CD4-positive, alpha-beta T cell (primary cell): ENCODE results near the gene ARHGAP18. TPM values are rescaled to one million over a fixed set of nuclear protein-coding genes. Genes with fewer than 3 reads are reported as not detected.

Source experiments
- ATAC-seq: fragments of 200-7000 bp; cut with Tn5 transposase; one replicate; pipeline ENCODE4 v1.10.0; 2022; ENCODE audit warnings: mild to moderate bottlenecking; ENCODE audit not compliant: poor library complexity
- CTCF ChIA-PET: fragments of 350-600 bp; sonication (Branson Sonifier 250); formaldehyde crosslinking; loops from one replicate; lab custom pipeline; 2021; ENCODE audit warnings: antibody characterized with exemption, inconsistent platforms; lab: Charles Lee
- POLR2A ChIA-PET: fragments of 350-600 bp; sonication (Branson Sonifier 250); formaldehyde crosslinking; loops from one replicate; lab custom pipeline; 2021; ENCODE audit warnings: antibody characterized with exemption, inconsistent platforms; lab: Charles Lee
- DNase-seq, 14 experiments: peaks; one replicate each; pipeline ENCODE4 v3.0.0-alpha.2; 2013 to 2020; ENCODE audit warnings: mixed read lengths in 2 of 14
- H3K27ac ChIP-seq, 2 donors: one replicate each; pipeline versions ENCODE4 v1.5.1 to v1.7.0; 2013; ENCODE audit warnings: low read length in 2 of 2, low read depth in 1 of 2, mild to moderate bottlenecking in 1 of 2
- H3K27me3 ChIP-seq, 2 experiments: 1 replicate in 1 of 2; 2 replicates in 1 of 2; pipeline versions ENCODE4 v1.6.1 to v1.7.0; 2013; ENCODE audit warnings: low read length in 2 of 2, control low read depth in 1 of 2, mild to moderate bottlenecking in 1 of 2, moderate library complexity in 1 of 2; ENCODE audit not compliant: insufficient read depth in 2 of 2, control insufficient read depth in 1 of 2
- H3K36me3 ChIP-seq: one replicate; pipeline ENCODE4 v1.6.1; 2013; ENCODE audit warnings: low read length, control low read depth; ENCODE audit not compliant: insufficient read depth
- H3K4me1 ChIP-seq: one replicate; pipeline ENCODE4 v1.6.1; 2013; ENCODE audit warnings: low read length, control low read depth; ENCODE audit not compliant: insufficient read depth
- H3K4me3 ChIP-seq: one replicate; pipeline ENCODE4 v1.5.1; 2013; ENCODE audit warnings: mild to moderate bottlenecking, low read length, moderate library complexity
- H3K9me3 ChIP-seq, 2 experiments: 1 replicate in 1 of 2; 2 replicates in 1 of 2; pipeline versions ENCODE4 v1.6.1 to v1.7.0; 2013; ENCODE audit warnings: low read length in 2 of 2, mild to moderate bottlenecking in 2 of 2, control low read depth in 1 of 2, moderate library complexity in 1 of 2; ENCODE audit not compliant: control insufficient read depth in 1 of 2, insufficient read depth in 1 of 2
- H3K27ac Mint-ChIP-seq: one replicate; pipeline ENCODE4 v1.8.0; 2020; ENCODE audit warnings: mixed read lengths
- H3K27me3 Mint-ChIP-seq: one replicate; pipeline ENCODE4 v1.8.0; 2021; ENCODE audit warnings: mixed read lengths
- H3K36me3 Mint-ChIP-seq: one replicate; pipeline ENCODE4 v1.8.0; 2021; ENCODE audit warnings: low read depth, mixed read lengths
- H3K4me1 Mint-ChIP-seq: one replicate; pipeline ENCODE4 v1.8.0; 2021; ENCODE audit warnings: low read depth, mixed read lengths
- H3K4me3 Mint-ChIP-seq: one replicate; pipeline ENCODE4 v1.8.0; 2020; ENCODE audit warnings: mild to moderate bottlenecking, mixed read lengths
- H3K9me3 Mint-ChIP-seq: one replicate; pipeline ENCODE4 v1.8.0; 2020; ENCODE audit warnings: mixed read lengths
- CTCF ChIP-seq: fragments of 200-600 bp; IDR thresholded peaks from one replicate; pipeline ENCODE4 v1.8.0; 2022; ENCODE audit warnings: antibody characterized with exemption, mild to moderate bottlenecking
- intact Hi-C, 2 experiments: fragments of 100-400 bp; cut with DNase I in 1 of 2; cut with micrococcal nuclease in 1 of 2; formaldehyde crosslinking; loops; one replicate each; pipeline versions ENCODE4 v1.15.1 to v1.9.0; 2023 to 2025; cut with DNase I, micrococcal nuclease
- total RNA-seq, 174 experiments: library from RNA in 2 of 174; stranded (reverse) in 2 of 174; gene quantifications; one replicate each; pipeline ENCODE4 v1.2.3 and lab custom pipeline; 2021 to 2026

ARHGAP18 gene
- total RNA-seq, 2 experiments from 2014 or later: 0.71 to 1.3 TPM

DNA sequence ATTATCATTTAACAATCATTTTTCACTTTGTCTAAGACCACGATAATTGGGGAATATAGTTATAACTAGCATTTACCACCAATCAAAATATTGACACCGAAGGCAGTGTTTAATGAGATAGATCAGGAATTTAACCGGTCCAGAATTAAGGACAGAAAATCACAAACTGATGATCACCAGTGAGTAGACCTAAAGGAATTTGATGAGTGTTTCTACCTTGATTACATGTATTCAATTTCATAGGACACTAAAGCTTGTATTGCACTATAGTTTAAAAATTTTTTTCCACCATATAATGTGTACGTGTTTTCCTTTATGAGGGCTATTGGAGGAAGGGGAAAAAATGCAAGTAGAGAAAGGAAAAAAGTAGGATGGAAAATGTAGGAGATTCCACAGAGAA, 22.6 kb upstream of the ARHGAP18 start:
- H3K27ac Mint-ChIP-seq: no peak overlapping the region
- H3K4me3 Mint-ChIP-seq: no peak overlapping the region
- ATAC-seq (no peak), DNase-seq (no peak)
- intact Hi-C loops: loop anchor here (1.0 to 5.0 kb wide), 2 partner anchors 133 to 290 kb away; no protein-coding TSS in a partner anchor
- no peaks in the 10 kb centered on the region for H3K9me3 ChIP-seq
- H3K36me3 ChIP-seq: no peaks in the 10 kb centered on the region
- ChIA-PET CTCF (interaction anchor here (6.6 kb wide), 1 partner anchor 133 kb away, joined by 55 read pairs; no protein-coding TSS in a partner anchor), POLR2A (interaction anchor here (0.8 kb wide), 1 partner anchor 16 kb away, joined by 3 read pairs; no protein-coding TSS in a partner anchor)
- no peaks in the 10 kb centered on the region for H3K4me1 ChIP-seq
- peaks cover 14% of the 10 kb centered on the region for H3K4me1 Mint-ChIP-seq
- no peaks in the 10 kb centered on the region for H3K36me3 Mint-ChIP-seq
- H3K9me3 Mint-ChIP-seq: no peaks in the 10 kb centered on the region
- no peaks in the 10 kb centered on the region for H3K27me3 ChIP-seq
- H3K27ac ChIP-seq: no peak overlapping the region
- H3K27me3 Mint-ChIP-seq: no peaks in the 10 kb centered on the region
- no peak for TF ChIP-seq CTCF
- no peak overlapping the region for H3K4me3 ChIP-seq

GRCh38 chr6:129732034-129732433, 22.1 kb upstream of the ARHGAP18 start:
- no peaks in the 10 kb centered on the region for H3K36me3 ChIP-seq
- H3K9me3 ChIP-seq: no peaks in the 10 kb centered on the region
- no peaks in the 10 kb centered on the region for H3K4me1 ChIP-seq
- Mint-ChIP-seq H3K4me3 (no peak overlapping the region), H3K36me3 (no peaks in the 10 kb centered on the region), H3K27me3 (no peaks in the 10 kb centered on the region), H3K9me3 (no peaks in the 10 kb centered on the region), H3K27ac (no peak overlapping the region), H3K4me1 (peaks cover 14% of the 10 kb centered on the region)
- H3K27me3 ChIP-seq: no peaks in the 10 kb centered on the region
- ATAC-seq: no peak
- ChIA-PET POLR2A (no interaction called here), CTCF (interaction anchor here (3.5 to 6.6 kb wide), 2 partner anchors 61 to 133 kb away, joined by 23 to 55 read pairs; no protein-coding TSS in a partner anchor)
- no peak overlapping the region for H3K27ac ChIP-seq
- DNase-seq: no peak
- TF ChIP-seq CTCF: no peak
- H3K4me3 ChIP-seq: no peak overlapping the region
- intact Hi-C loops: loop anchor here (1.0 to 5.0 kb wide), 2 partner anchors 133 to 290 kb away; no protein-coding TSS in a partner anchor

GRCh38 chr6:129731428-129731827, 21.5 kb upstream of the ARHGAP18 start:
- Histone ChIP-seq H3K36me3 (no peaks in the 10 kb centered on the region), H3K4me1 (no peaks in the 10 kb centered on the region), H3K9me3 (no peaks in the 10 kb centered on the region), H3K27me3 (no peaks in the 10 kb centered on the region), H3K4me3 (no peak overlapping the region), H3K27ac (no peak overlapping the region)
- Mint-ChIP-seq H3K4me1 (peaks cover 14% of the 10 kb centered on the region), H3K4me3 (no peak overlapping the region), H3K27me3 (no peaks in the 10 kb centered on the region), H3K27ac (no peak overlapping the region), H3K9me3 (no peaks in the 10 kb centered on the region), H3K36me3 (no peaks in the 10 kb centered on the region)
- ChIA-PET CTCF (interaction anchor here (1.4 to 6.6 kb wide), 4 partner anchors 22 to 132 kb away, joined by 4 to 55 read pairs (median 14); partner anchors contain the start of gene ARHGAP18), POLR2A (interaction anchor here (1.5 kb wide), 1 partner anchor 133 kb away, joined by 11 read pairs; no protein-coding TSS in a partner anchor)
- no peak for TF ChIP-seq CTCF
- DNase-seq (no peak), ATAC-seq (no peak)
- intact Hi-C loops: loop anchor here (1.0 to 5.0 kb wide), 2 partner anchors 136 to 291 kb away; no protein-coding TSS in a partner anchor
